GM18873 (cell line): ENCODE measurements around the gene PACRG.

ENCODE experiments used
- ATAC-seq: cut with Tn5 transposase; IDR thresholded peaks from one replicate; pipeline ENCODE4 v1.9.1; 2021; ENCODE audit warnings: mild to moderate bottlenecking, moderate library complexity, moderate number of reproducible peaks; ENCODE audit not compliant: unreplicated experiment, low FRiP score

The PACRG gene

GRCh38 chr6:163187606-163188005 is 459.8 kb downstream of the PACRG start:
- no peak for ATAC-seq

GRCh38 chr6:163188746-163189145 is 461.0 kb downstream of the PACRG start:
- no peak for ATAC-seq

- ATAC-seq: no peak
Measured at GRCh38 chr6:163189609-163190008, 461.8 kb downstream of the PACRG start.

GRCh38 chr6:163190786-163191185 is 463.0 kb downstream of the PACRG start:
- no peak for ATAC-seq

- no peak for ATAC-seq
Measured at GRCh38 chr6:163191704-163192537, 464.1 kb downstream of the PACRG start.

- ATAC-seq: no peak
Measured at GRCh38 chr6:163192591-163192990, 464.8 kb downstream of the PACRG start.

- ATAC-seq: no peak
Measured at GRCh38 chr6:163193326-163193725, 465.6 kb downstream of the PACRG start.

- ATAC-seq: no peak
Measured at GRCh38 chr6:163195721-163196691, 468.2 kb downstream of the PACRG start.

- ATAC-seq: no peak
Measured at GRCh38 chr6:163197839-163198238, 470.1 kb downstream of the PACRG start.

- no peak for ATAC-seq
Measured at GRCh38 chr6:163198396-163198795, 470.6 kb downstream of the PACRG start.

GRCh38 chr6:163199371-163199770 is 471.6 kb downstream of the PACRG start:
- no peak for ATAC-seq

GRCh38 chr6:163200289-163200688 is 472.5 kb downstream of the PACRG start:
- no peak for ATAC-seq

GRCh38 chr6:163200694-163201093 is 472.9 kb downstream of the PACRG start:
- no peak for ATAC-seq

GRCh38 chr6:163201855-163202254 is 474.1 kb downstream of the PACRG start:
- ATAC-seq: no peak

- no peak for ATAC-seq
Measured at GRCh38 chr6:163206196-163206595, 478.4 kb downstream of the PACRG start.

GRCh38 chr6:163207431-163208383 is 479.9 kb downstream of the PACRG start:
- ATAC-seq: no peak

GRCh38 chr6:163209005-163209404 is 481.2 kb downstream of the PACRG start:
- ATAC-seq: no peak

GRCh38 chr6:163212123-163212522 is 484.3 kb downstream of the PACRG start:
- ATAC-seq: no peak

- no peak for ATAC-seq
Measured at GRCh38 chr6:163214259-163214658, 486.5 kb downstream of the PACRG start.

GRCh38 chr6:163218361-163218894 is 490.7 kb downstream of the PACRG start:
- ATAC-seq: no peak
